Muscle of leg (tissue), 11 donors: ENCODE measurements around the gene MUC2. TPM values are rescaled to one million over a fixed set of nuclear protein-coding genes. Genes with fewer than 3 reads are reported as not detected.

Experiments used
- DNase-seq: peaks from one replicate; pipeline ENCODE4 v3.0.0; 2013
- H3K27ac ChIP-seq: one replicate; pipeline ENCODE4 v1.5.1; 2013; ENCODE audit warnings: mild to moderate bottlenecking, low read length, control low read depth
- H3K27me3 ChIP-seq: one replicate; pipeline ENCODE4 v1.6.1; 2013; ENCODE audit warnings: low read length; ENCODE audit not compliant: control insufficient read depth, insufficient read depth
- H3K36me3 ChIP-seq: one replicate; pipeline ENCODE4 v1.6.1; 2013; ENCODE audit warnings: low read length; ENCODE audit not compliant: control insufficient read depth, insufficient read depth
- H3K4me1 ChIP-seq: one replicate; pipeline ENCODE4 v1.6.1; 2013; ENCODE audit warnings: low read length; ENCODE audit not compliant: control insufficient read depth, insufficient read depth
- H3K4me3 ChIP-seq: one replicate; pipeline ENCODE4 v1.5.1; 2013; ENCODE audit warnings: low read length, control low read depth
- H3K9me3 ChIP-seq: replicated peaks from 2 replicates; pipeline ENCODE4 v1.6.1; 2013; ENCODE audit warnings: low read depth, low read length; ENCODE audit not compliant: control insufficient read depth
- WGBS: methylation state at CpG from one replicate; pipeline ENCODE4 v1.1.5; 2013; ENCODE audit warnings: missing lambda C conversion rate; ENCODE audit not compliant: insufficient coverage; 5-methylcytosine and 5-hydroxymethylcytosine counted together
- polyA plus RNA-seq, 8 donors: library from polyadenylated mRNA; unstranded; fragments of 120-200 nt; gene quantifications; one replicate each; pipeline versions ENCODE4 v1.2.1 to v1.2.3, GENCODE V29; 2013; ENCODE audit warnings: inconsistent platforms in 1 of 8, low replicate concordance in 1 of 8; ENCODE audit not compliant: insufficient read length in 8 of 8, insufficient read depth in 1 of 8
- total RNA-seq: library from RNA; stranded (reverse); fragments of 120-200 nt; gene quantifications from one replicate; pipeline ENCODE4 v1.2.4, GENCODE V29; 2013

Gene MUC2
- total and polyA plus RNA-seq, 9 donors = 0.01 to 2.2 (median 0.04) TPM; not detected in 3

DNA sequence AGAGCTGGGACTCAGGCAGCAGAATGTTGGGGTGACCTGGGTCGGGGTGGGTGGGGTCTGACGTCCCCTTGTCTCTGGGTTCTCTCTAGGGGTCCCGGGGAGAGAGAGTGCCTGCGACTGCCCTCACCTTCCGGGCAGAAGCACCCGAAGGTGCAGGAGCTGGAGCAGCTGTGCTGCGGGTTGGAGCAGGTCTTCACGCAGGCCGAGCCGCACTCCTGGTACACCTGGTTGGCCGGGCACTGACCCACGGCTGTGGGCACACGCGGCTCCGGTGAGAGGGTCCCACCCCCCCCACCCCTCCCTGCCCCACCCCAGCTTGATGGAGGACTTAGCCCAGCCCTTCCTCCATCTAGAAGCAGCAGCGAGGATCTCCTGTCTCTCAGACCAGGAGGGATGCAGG lies 44.6 kb upstream of the MUC2 start:
- Histone ChIP-seq H3K27ac (no peak overlapping the region), H3K36me3 (no peaks in the 10 kb centered on the region), H3K4me3 (no peak overlapping the region), H3K4me1 (no peaks in the 10 kb centered on the region), H3K9me3 (no peaks in the 10 kb centered on the region), H3K27me3 (no peaks in the 10 kb centered on the region)
- WGBS = 67% methylated on average over 16 of the region's 16 CpGs
- no peak for DNase-seq

DNA sequence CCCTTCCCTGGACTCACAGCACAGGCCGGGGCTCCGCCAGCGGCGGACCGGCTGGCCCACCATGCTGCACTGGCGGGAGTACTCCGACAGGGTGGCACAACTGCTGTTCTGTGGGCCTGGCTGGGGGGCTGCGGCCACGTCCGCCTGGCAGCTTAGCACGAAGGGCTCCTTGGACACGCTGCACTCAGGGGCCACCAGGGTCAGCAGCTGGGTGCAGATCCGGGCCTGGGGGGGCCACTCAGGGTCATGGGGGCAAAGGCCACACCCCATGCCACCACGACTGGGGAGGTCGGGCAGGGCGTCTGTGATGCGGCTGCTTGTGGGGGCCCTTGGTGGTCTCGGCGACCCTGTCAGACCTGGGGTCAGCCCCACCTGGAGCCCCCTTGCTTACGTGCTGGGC lies 44.1 kb upstream of the MUC2 start:
- Histone ChIP-seq H3K27ac (no peak overlapping the region), H3K36me3 (no peaks in the 10 kb centered on the region), H3K4me1 (no peaks in the 10 kb centered on the region), H3K9me3 (no peaks in the 10 kb centered on the region), H3K27me3 (no peaks in the 10 kb centered on the region), H3K4me3 (no peak overlapping the region)
- DNase-seq = no peak
- WGBS = 51% methylated on average over 20 of the region's 20 CpGs

DNA sequence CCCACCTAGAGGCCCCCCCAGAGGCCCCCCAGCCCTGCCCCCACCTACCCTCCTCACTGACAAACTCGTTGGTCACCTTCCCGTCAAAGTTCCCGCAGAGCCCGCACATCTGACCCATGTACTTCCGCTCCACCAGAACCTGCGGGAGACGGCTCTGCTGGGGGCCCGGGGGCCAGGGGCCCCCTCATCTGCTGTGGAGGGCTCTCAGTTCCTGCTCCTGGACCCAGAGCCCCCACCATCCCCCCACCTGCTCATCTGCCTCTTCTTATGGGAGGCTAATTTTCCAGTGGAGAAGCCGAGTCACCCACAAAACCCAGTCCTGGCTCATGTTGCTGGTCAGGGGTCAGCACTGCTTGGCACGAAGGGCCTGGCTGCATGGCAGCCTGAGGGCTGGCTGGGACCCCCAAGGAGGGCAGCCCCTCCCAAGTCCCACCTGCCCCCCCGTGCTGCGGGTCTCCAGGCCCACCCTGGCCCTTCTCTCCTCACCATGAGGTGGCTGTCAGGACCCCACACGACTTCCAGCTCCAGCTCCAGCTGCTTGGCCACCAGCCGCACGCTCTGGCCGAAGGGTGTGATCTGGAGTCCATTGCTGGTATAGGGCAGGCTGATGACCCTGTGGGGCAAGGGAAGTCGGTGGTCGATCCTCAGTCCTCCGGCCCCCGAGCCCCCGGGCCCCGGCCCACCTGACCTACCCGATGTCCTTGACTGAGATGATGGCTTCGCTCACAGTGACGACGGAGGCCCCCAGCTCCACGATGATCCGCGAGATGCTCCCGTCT lies 43.4 kb upstream of the MUC2 start:
- Histone ChIP-seq H3K4me3 (no peak overlapping the region), H3K27ac (no peak overlapping the region), H3K27me3 (no peaks in the 10 kb centered on the region), H3K9me3 (no peaks in the 10 kb centered on the region), H3K36me3 (no peaks in the 10 kb centered on the region), H3K4me1 (no peaks in the 10 kb centered on the region)
- no peak for DNase-seq
- 81% methylated on average over 24 of the region's 30 CpGs for WGBS

DNA sequence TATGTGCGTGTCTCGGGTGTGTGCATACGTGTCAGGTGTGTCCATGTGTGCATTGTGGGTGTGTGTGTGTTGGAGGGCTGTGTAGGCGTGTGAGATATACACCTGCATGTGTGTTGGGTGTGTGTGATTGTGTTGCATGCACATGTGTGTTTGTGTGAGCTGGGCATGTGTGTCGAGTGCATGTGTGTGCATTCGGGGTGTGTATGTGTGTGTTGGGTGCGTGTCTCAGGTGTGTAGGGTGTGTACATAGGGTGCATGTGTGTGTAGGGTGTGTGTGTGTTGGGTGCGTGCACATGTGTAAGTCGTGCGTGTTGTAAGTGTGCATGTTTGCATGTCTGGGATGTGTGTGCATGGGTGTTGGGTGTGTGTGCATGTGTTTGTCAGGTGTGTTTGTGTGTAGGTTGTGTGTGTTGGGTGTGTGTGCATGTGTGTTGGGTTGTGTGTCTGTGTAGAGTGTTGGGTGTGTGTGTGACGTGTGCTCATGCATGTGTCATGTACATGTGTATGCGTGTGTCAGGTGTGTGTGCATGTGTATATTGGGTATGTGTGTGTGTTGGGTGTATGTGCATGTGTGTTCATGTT lies 42.3 kb upstream of the MUC2 start:
- Histone ChIP-seq H3K9me3 (no peaks in the 10 kb centered on the region), H3K4me1 (no peaks in the 10 kb centered on the region), H3K4me3 (no peak overlapping the region), H3K27ac (no peak overlapping the region), H3K27me3 (no peaks in the 10 kb centered on the region), H3K36me3 (no peaks in the 10 kb centered on the region)
- 91% methylated on average over 10 of the region's 12 CpGs for WGBS
- no peak for DNase-seq

DNA sequence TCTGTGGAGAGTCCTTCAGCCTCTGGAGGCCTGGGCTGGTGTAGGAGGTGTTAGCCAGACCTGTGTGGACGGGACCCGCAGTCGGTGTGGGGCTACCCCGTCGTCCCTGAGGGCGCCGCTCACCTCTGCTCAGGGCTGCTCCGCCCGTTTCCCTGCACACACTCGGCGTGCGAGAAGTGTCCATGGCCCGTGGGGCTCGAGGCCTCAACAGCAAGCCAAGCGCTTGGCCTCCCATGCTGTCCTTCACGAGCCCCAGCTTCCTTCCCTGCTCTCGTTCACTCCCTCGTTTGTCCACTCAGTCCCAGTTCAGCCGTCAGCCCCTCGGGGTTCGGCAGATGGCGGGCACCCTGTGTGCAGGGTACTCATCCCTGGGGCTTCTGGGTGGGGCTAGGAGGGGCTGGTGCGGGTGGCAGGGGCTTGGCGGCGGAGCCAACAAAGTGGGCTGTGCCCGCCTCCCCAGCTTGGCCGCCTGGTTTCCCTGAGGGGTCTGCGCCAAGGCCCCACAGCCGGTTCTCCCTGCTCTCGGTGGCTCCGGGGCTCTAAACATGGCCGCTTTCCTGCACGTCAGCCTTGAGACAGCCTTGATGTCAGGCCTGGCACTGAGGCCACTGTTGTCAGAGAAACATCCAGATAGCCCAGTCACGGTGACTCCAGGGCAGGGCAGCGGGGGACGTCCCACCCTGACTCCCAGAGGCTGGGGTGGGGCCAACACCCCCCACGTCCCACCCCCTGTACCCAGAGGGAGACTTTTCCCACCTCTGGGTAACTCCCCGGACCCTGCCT lies 41.5 kb upstream of the MUC2 start:
- Histone ChIP-seq H3K4me1 (no peaks in the 10 kb centered on the region), H3K27me3 (no peaks in the 10 kb centered on the region), H3K36me3 (no peaks in the 10 kb centered on the region), H3K27ac (no peak overlapping the region), H3K4me3 (no peak overlapping the region), H3K9me3 (no peaks in the 10 kb centered on the region)
- DNase-seq = no peak
- WGBS = 72% methylated on average over 35 of the region's 38 CpGs

DNA sequence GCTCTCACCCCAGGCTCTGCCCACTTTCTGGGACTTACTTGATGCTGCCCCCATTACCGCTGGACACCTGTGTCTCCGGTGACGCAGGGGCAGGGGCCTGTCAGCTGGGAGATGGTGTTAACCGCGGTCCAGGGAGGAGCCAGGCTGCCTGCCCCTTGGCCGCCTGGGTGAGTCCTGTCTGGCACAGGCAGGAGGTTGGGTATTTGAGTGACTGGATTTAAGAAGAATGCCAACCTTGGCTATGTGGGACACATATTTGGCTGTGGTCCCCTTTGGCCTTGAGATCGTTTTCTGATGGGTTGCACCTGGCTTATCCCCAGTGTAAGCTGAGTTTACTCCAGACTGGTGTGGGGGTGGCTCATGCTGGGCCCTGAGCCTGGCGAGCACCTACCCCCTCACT lies 40.7 kb upstream of the MUC2 start:
- Histone ChIP-seq H3K27ac (no peak overlapping the region), H3K4me3 (no peak overlapping the region), H3K36me3 (no peaks in the 10 kb centered on the region), H3K27me3 (no peaks in the 10 kb centered on the region), H3K4me1 (no peaks in the 10 kb centered on the region), H3K9me3 (no peaks in the 10 kb centered on the region)
- no peak for DNase-seq
- 64% methylated on average over 6 of the region's 8 CpGs for WGBS

DNA sequence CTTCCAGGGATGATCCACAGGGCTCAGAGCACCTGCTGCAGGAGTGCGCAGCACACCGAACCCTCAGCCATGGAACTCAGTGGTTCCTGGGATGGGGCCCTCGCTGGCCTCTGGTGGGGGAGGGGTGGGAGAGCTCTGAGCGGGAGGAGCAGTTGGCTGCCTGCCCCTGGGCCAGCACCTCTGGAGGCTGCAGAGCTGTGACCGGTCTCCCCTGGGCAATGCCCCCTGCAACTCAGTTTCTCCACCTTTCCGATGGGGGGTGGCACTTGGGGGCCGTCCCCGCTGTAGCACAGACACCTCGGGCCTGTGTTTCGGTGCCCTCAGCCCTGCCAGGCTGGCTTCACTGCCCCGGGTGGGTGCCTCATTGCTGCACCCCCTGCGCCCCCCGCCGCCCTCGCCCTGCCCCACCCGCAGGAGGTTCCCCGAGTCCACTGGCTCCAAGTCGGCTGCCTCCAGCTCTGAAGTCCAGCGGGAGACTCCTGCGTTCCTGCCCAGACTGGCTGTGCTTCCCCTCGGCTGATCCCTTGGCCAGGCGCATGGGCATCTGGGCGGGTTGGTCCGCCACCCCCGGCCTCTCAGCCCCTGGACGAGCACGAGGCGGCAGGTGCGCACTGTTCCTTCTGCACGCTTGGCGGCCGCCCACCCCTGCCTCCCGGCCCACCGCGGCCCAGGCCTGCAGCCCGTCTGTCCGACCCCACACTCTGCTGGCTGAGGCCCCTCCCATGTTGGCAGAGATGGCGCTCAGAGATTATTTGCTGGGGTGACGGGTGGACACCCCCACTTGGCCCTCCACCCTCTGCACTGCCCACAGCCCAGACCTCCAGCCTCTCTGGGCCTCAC lies 40.0 kb upstream of the MUC2 start:
- no peaks in the 10 kb centered on the region for H3K9me3 ChIP-seq
- no peaks in the 10 kb centered on the region for H3K27me3 ChIP-seq
- H3K4me1 ChIP-seq = no peaks in the 10 kb centered on the region
- 69% methylated on average over 37 of the region's 39 CpGs for WGBS
- no peak for DNase-seq
- no peak overlapping the region for H3K27ac ChIP-seq
- no peak overlapping the region for H3K4me3 ChIP-seq
- H3K36me3 ChIP-seq = no peaks in the 10 kb centered on the region

DNA sequence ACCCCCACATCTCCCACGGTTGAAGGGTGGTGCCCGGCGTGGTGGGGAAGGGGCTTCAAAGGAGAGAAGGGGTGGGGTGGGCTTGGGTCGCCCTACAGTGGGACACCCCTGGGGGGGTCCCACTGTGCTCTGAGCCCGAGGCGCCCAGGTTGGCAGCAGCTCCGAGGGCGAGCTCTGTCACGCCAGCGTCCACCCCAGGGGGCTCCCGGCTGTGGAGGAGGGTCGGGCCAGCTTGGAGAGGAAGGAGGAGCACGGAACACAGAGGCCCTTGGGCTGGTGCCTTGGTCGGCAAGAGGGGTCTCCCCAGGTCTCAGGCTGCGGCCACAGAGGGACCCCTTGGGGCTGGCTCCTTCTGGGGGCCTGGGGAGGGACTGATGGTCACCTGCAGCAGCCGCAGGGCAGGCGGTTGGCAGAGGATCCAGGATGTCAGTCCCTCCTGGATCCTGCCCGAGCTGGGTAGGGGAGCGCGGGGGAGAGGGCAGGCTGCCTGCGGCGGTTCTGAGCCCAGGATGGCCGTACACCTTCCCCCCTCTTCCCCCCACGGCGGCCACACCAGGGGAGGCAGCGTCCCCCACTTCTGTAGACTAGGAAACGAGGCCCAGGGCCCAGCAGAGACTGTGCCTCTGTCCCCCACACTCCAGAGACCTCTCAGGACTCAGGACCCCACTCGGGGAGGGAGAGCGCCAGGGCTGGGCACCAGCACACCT lies 38.9 kb upstream of the MUC2 start:
- no peak for DNase-seq
- WGBS = 82% methylated on average over 21 of the region's 29 CpGs
- H3K27me3 ChIP-seq = no peaks in the 10 kb centered on the region
- no peak overlapping the region for H3K27ac ChIP-seq
- H3K9me3 ChIP-seq = no peaks in the 10 kb centered on the region
- H3K4me3 ChIP-seq = no peak overlapping the region
- no peaks in the 10 kb centered on the region for H3K36me3 ChIP-seq
- H3K4me1 ChIP-seq = no peaks in the 10 kb centered on the region

DNA sequence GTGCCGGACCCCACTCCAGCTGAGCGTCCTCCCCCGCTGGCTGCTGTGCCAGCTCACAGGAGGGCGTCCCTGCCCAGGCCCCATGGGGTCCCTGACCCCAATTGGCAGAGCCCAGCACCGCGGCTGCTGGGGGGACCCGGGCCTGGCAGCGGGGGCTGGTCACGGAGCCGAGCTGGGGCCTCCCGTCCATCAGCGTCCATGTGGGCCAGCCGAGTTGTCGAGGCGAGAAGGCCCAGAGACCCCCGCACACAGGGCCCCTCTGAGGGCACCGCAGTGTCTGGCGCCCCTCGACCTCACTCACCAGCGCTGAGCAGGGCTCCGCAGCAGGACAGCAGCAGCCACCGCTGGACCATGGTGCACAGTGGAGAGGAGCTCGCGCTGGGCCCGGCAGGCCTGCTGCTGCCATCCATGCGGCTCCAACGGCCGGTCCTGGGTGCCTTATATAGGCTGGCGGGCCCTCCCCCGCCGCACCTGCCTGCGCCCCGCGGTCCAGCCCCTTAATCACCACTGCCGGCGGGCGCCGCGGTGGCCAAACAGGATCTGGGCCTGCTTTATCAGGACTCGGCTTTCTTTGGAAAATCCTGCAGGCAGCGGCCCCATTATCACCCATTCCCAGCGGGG lies 38.3 kb upstream of the MUC2 start, which contains the start of gene MUC6:
Gene MUC6 (minus strand): TSS at position 416 of the 621 bp plus-strand sequence. CDS start 63 bp downstream, at position 353.
- 66% methylated on average over 39 of the region's 42 CpGs for WGBS
- Histone ChIP-seq H3K27me3 (no peaks in the 10 kb centered on the region), H3K4me3 (no peak within 1 kb of the TSS), H3K9me3 (no peaks in the 10 kb centered on the region), H3K36me3 (no peaks in the 10 kb centered on the region), H3K4me1 (no peaks in the 10 kb centered on the region), H3K27ac (no peak within 1 kb of the TSS)
- no peak for DNase-seq
